Parathyroid adenoma (tissue), 2 donors: ENCODE data around the gene FBXL12.
A peak's percentile ranks its signal among the peaks of the same experiment; 100 is the strongest.
"Not testable (repeated sequence)": the region's sequence is repeated elsewhere in the genome, so short reads cannot be mapped to it uniquely, and the experiment has no call there.

Experiments
- H2AFZ ChIP-seq: fragments of 300-600 bp; sonication (generic); one replicate; pipeline ENCODE4 v1.7.0; 2017; ENCODE audit warnings: antibody characterized with exemption, mild to moderate bottlenecking
- H3K27ac ChIP-seq: fragments of 300-600 bp; sonication (generic); one replicate; pipeline ENCODE4 v1.7.0; 2017
- H3K27me3 ChIP-seq: fragments of 300-600 bp; sonication (generic); one replicate; pipeline ENCODE4 v1.7.0; 2017; ENCODE audit warnings: low read length; ENCODE audit not compliant: control insufficient read depth, insufficient read depth
- H3K36me3 ChIP-seq: fragments of 300-600 bp; sonication (generic); one replicate; pipeline ENCODE4 v1.7.0; 2017; ENCODE audit warnings: low read length; ENCODE audit not compliant: control insufficient read depth, insufficient read depth
- H3K4me1 ChIP-seq: fragments of 300-600 bp; sonication (generic); one replicate; pipeline ENCODE4 v1.7.0; 2017; ENCODE audit warnings: control low read depth
- H3K4me2 ChIP-seq: fragments of 300-600 bp; sonication (generic); one replicate; pipeline ENCODE4 v1.7.0; 2017; ENCODE audit warnings: low read length
- H3K4me3 ChIP-seq: fragments of 300-600 bp; sonication (generic); one replicate; pipeline ENCODE4 v1.7.0; 2017; ENCODE audit warnings: low read depth, low read length
- H3K79me2 ChIP-seq: fragments of 300-600 bp; sonication (generic); one replicate; pipeline ENCODE4 v1.7.0; 2017; ENCODE audit warnings: control low read depth
- H3K9ac ChIP-seq: fragments of 300-600 bp; sonication (generic); one replicate; pipeline ENCODE4 v1.7.0; 2017; ENCODE audit warnings: mild to moderate bottlenecking
- H3K9me3 ChIP-seq: fragments of 300-600 bp; sonication (generic); one replicate; pipeline ENCODE4 v1.7.0; 2017; ENCODE audit warnings: low read length; ENCODE audit not compliant: control insufficient read depth
- TF ChIP-seq, protein P1 (sequence below): fragments of 300-600 bp; sonication (generic); IDR thresholded peaks from one replicate; pipeline ENCODE4 v1.7.0; 2017; ENCODE audit warnings: antibody characterized with exemption, mild to moderate bottlenecking
- donor health status: primary hyperparathyroidism.

Gene FBXL12

DNA sequence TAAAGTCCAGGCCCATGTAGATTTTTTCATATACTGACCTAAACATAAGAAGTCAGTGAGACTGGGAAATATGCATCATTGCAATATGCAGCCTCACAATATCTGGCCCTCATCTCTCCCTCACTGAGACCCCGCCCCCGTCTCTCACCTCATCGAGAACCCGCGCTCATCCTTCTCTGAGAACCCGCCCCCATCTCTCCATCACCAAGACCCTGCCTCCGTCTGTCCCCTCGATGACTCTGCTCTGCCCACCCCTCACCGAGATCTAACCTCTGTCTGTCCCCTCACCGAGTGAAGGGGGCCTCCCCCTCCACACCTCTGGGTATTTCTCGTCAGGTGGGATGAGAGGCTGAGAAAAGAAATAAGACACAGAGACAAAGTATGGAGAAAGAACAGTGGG is 29.8 kb downstream of the FBXL12 start:
- Histone ChIP-seq H3K9me3 (no peaks in the 10 kb centered on the region), H3K27ac (no peak overlapping the region), H3K4me2 (no peak overlapping the region), H3K4me3 (no peak overlapping the region), H2AFZ (no peak overlapping the region), H3K4me1 (peaks cover 3% of the 10 kb centered on the region), H3K27me3 (no peaks in the 10 kb centered on the region), H3K9ac (no peak overlapping the region), H3K36me3 (no peaks in the 10 kb centered on the region), H3K79me2 (no peaks in the 10 kb centered on the region)
- TF ChIP-seq, protein P1, sequence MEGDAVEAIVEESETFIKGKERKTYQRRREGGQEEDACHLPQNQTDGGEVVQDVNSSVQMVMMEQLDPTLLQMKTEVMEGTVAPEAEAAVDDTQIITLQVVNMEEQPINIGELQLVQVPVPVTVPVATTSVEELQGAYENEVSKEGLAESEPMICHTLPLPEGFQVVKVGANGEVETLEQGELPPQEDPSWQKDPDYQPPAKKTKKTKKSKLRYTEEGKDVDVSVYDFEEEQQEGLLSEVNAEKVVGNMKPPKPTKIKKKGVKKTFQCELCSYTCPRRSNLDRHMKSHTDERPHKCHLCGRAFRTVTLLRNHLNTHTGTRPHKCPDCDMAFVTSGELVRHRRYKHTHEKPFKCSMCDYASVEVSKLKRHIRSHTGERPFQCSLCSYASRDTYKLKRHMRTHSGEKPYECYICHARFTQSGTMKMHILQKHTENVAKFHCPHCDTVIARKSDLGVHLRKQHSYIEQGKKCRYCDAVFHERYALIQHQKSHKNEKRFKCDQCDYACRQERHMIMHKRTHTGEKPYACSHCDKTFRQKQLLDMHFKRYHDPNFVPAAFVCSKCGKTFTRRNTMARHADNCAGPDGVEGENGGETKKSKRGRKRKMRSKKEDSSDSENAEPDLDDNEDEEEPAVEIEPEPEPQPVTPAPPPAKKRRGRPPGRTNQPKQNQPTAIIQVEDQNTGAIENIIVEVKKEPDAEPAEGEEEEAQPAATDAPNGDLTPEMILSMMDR: no peak

DNA sequence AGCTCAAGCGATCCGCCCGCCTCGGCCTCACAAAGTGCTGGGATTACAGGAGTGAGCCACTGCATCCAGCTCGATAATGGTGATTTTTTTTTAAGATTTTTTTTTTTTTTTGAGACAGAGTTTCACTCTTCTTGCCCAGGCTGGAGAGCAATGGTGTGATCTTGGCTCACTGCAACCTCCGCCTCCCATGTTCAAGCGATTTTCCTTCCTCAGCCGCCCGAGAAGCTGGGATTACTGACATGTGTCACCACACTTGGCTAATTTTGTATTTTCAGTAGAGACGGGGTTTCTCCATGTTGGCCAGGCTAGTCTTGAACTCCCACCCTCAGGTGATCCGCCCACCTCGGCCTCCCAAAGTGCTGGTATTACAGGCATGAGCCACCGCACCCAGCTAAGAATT is 30.3 kb downstream of the FBXL12 start:
- H3K4me1 ChIP-seq, H3K36me3 ChIP-seq, H3K27ac ChIP-seq, H3K9ac ChIP-seq, H3K27me3 ChIP-seq, H3K79me2 ChIP-seq, H2AFZ ChIP-seq, H3K4me2 ChIP-seq, H3K9me3 ChIP-seq, H3K4me3 ChIP-seq: not testable (repeated sequence)

DNA sequence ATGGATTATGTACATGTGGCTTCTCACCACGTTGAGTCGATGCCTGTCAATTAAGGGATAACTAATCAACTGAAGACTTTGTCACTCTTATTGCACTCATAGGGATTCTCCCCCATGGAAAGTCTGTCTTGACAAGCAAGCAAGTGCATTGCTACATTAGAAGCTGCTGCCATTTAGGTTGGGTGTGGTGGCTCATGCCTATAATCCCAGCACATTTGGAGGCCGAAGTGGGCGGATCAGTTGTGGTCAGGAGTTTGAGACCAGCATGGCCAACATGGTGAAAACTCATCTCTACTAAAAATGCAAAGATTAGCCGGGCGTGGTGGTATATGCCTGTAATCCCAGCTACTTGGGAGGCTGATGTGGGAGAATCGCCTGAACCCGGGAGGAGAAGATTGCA is 32.1 kb downstream of the FBXL12 start:
- Histone ChIP-seq H3K9ac (no peak overlapping the region), H3K27ac (peak overlapping the region; percentile 97), H3K4me3 (no peak overlapping the region)

DNA sequence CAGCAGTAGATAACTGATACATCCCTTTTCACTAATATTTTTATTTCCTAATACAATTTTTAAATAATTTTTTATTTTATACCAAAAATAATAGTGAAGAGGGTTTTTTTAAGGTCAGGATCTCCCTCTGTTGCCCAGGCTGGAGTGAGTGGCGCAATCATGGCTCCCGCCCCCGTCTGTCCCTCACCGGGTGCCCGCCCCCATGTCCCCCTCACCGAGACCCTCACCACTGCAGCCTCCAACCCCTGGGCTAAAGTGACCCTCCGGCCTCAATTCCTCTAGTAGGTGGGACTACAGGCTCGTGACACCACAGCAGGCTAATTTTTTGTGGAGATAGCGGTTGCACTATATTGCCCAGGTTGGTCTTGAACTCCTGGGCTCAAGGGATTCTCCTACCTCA is 32.5 kb downstream of the FBXL12 start:
- TF ChIP-seq, protein P1: no peak
- no peaks in the 10 kb centered on the region for H3K36me3 ChIP-seq
- no peaks in the 10 kb centered on the region for H3K27me3 ChIP-seq
- no peaks in the 10 kb centered on the region for H3K79me2 ChIP-seq
- H3K9ac ChIP-seq: no peak overlapping the region
- peak overlapping the region; percentile 92 for H2AFZ ChIP-seq
- peaks cover 3% of the 10 kb centered on the region for H3K4me1 ChIP-seq
- H3K4me3 ChIP-seq: peak overlapping the region; percentile 96
- peak overlapping the region; percentile 97 for H3K27ac ChIP-seq
- peak overlapping the region; percentile 99 for H3K4me2 ChIP-seq
- no peaks in the 10 kb centered on the region for H3K9me3 ChIP-seq

More for the DNA sequence above, 32.1 kb downstream of the FBXL12 start:
- Histone ChIP-seq H3K4me1 (peaks cover 3% of the 10 kb centered on the region), H3K36me3 (no peaks in the 10 kb centered on the region), H3K27me3 (no peaks in the 10 kb centered on the region), H2AFZ (peak overlapping the region; percentile 92), H3K9me3 (no peaks in the 10 kb centered on the region), H3K4me2 (no peak overlapping the region), H3K79me2 (no peaks in the 10 kb centered on the region)
- TF ChIP-seq, protein P1: no peak

DNA sequence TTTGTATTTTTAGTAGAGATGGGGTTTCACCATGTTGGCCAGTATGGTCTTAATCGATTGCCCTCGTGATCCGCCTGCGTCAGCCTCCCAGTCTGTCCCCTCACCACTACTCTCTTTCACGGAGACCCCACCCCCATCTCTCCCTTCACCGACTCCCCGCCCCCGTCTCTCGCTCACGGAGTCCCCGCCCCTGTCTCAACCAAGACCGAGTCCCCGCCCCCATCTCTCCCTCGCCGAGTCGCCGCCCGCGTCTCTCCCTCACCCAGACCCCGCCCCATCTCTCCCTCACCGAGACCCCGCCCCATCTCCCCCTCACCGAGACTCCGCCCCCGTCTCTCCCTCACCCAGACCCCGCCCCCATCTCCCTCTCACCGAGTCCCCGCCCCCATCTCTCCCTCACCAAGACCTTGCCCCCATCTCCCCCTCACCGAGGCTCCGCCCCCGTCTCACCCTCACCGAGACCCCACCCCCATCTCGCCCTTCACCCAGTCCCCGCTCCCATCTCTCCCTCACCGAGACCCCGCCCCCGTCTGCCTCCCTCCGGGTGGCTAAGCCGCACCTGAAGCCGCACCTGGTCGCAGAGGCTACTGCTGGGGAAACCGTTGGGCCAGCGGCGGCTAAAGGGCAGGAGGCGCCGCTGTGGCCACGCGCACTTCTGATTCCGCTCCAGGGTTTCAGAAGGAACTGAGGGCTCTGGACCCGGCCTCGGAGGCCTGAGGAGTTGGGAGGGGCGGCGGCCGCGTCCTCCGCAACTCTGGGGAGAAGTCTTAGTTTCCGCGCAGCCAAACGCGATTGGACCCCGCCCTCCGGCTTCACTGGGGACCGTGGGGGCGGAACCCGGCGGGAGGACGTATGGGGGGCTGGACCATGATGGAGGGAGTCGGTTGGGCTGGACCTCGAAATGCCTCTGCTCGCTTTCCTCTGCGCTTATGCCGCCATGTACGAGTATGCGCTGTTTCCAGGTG is 33.2 kb downstream of the FBXL12 start:
- Histone ChIP-seq H2AFZ (peak overlapping the region; percentile 92), H3K36me3 (no peaks in the 10 kb centered on the region), H3K4me2 (peak overlapping the region; percentile 99), H3K27me3 (no peaks in the 10 kb centered on the region), H3K4me3 (peak overlapping the region; percentile 96), H3K9me3 (no peaks in the 10 kb centered on the region), H3K79me2 (no peaks in the 10 kb centered on the region), H3K4me1 (peaks cover 3% of the 10 kb centered on the region), H3K27ac (peak overlapping the region; percentile 97), H3K9ac (peak overlapping the region; percentile 61)
- TF ChIP-seq, protein P1: no peak

DNA sequence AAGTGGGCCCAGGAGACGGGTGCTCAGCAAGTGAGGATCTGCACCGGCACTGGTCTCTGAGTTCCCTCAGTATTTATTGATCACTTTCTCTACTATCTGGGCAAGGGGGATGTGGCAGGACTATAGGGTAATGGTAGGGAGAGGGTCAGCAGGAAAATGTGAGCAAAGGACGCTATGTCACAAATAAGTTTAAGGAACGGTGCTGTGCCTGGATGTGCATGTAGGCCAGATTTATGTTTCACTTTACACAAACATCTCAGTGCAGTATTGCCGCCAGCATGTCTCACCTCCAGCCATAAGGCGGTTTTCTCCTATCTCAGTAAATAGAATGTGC is 34.7 kb downstream of the FBXL12 start:
- not testable (repeated sequence) for H3K36me3 ChIP-seq, H2AFZ ChIP-seq, H3K27ac ChIP-seq, H3K4me2 ChIP-seq, H3K9me3 ChIP-seq, H3K4me1 ChIP-seq, H3K27me3 ChIP-seq, H3K4me3 ChIP-seq, H3K79me2 ChIP-seq, H3K9ac ChIP-seq
